Mesothelial cell of epicardium (in vitro differentiated cells): Measurements from ENCODE around the gene FNDC3B. TPM values are rescaled to one million over a fixed set of nuclear protein-coding genes. Genes with fewer than 3 reads are reported as not detected.

ENCODE experiments used
- DNase-seq, 2 experiments: peaks; one replicate each; pipeline ENCODE4 v3.0.0; 2021; ENCODE audit warnings: low spot score in 2 of 2; ENCODE audit not compliant: unreplicated experiment in 2 of 2
- H3K27ac Mint-ChIP-seq: 2 replicates; pipeline ENCODE4 v1.8.0; 2021; ENCODE audit warnings: mixed read lengths
- H3K27me3 Mint-ChIP-seq: 2 replicates; pipeline ENCODE4 v1.8.0; 2021; ENCODE audit warnings: low read depth, mixed read lengths
- H3K36me3 Mint-ChIP-seq: 2 replicates; pipeline ENCODE4 v1.8.0; 2021; ENCODE audit warnings: mixed read lengths
- H3K4me1 Mint-ChIP-seq: 2 replicates; pipeline ENCODE4 v1.8.0; 2021; ENCODE audit warnings: mixed read lengths
- H3K4me3 Mint-ChIP-seq: 2 replicates; pipeline ENCODE4 v1.8.0; 2021; ENCODE audit warnings: mild to moderate bottlenecking, moderate library complexity, mixed read lengths
- H3K9me3 Mint-ChIP-seq: 2 replicates; pipeline ENCODE4 v1.8.0; 2021; ENCODE audit warnings: mixed read lengths
- total RNA-seq: library from RNA; stranded (reverse); gene quantifications from 3 replicates; pipeline ENCODE4 v1.2.1, GENCODE V29; 2021
- TF ChIP-seq, protein P1 (sequence below): fragments of 200-600 bp; sonication (generic); IDR thresholded peaks from one replicate; pipeline ENCODE4 v1.5.0; 2021; ENCODE audit warnings: antibody characterized with exemption; ENCODE audit not compliant: unreplicated experiment

The FNDC3B gene
- total RNA-seq, 1 donor from 2014 or later = 131 TPM

DNA sequence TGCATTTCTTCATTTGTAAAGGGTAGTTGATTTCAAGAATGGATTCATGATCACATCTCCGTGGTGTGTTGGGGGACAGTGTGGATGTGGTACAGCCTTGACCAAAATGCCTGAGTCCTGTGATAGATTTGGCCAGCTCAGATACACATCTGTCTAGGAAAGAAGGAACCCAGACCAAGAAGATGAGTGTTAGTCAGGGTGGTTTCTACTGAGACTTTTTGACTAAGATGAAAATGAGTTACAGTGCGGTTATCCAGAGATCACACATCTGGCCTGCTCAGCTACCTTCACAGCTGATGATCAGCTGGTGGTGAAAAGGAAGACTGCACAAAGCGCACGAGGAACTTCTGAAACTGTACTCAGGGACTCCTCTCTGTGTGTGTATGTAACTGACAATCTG is 68.0 kb downstream of the FNDC3B start:
- Mint-ChIP-seq H3K9me3 (no peaks in the 10 kb centered on the region), H3K27me3 (no peaks in the 10 kb centered on the region), H3K36me3 (no peaks in the 10 kb centered on the region), H3K4me1 (peaks cover 31% of the 10 kb centered on the region), H3K4me3 (no peak overlapping the region), H3K27ac (peak overlapping the region; percentile 52)
- DNase-seq = no peak
- TF ChIP-seq, protein P1, sequence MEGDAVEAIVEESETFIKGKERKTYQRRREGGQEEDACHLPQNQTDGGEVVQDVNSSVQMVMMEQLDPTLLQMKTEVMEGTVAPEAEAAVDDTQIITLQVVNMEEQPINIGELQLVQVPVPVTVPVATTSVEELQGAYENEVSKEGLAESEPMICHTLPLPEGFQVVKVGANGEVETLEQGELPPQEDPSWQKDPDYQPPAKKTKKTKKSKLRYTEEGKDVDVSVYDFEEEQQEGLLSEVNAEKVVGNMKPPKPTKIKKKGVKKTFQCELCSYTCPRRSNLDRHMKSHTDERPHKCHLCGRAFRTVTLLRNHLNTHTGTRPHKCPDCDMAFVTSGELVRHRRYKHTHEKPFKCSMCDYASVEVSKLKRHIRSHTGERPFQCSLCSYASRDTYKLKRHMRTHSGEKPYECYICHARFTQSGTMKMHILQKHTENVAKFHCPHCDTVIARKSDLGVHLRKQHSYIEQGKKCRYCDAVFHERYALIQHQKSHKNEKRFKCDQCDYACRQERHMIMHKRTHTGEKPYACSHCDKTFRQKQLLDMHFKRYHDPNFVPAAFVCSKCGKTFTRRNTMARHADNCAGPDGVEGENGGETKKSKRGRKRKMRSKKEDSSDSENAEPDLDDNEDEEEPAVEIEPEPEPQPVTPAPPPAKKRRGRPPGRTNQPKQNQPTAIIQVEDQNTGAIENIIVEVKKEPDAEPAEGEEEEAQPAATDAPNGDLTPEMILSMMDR = no peak

DNA sequence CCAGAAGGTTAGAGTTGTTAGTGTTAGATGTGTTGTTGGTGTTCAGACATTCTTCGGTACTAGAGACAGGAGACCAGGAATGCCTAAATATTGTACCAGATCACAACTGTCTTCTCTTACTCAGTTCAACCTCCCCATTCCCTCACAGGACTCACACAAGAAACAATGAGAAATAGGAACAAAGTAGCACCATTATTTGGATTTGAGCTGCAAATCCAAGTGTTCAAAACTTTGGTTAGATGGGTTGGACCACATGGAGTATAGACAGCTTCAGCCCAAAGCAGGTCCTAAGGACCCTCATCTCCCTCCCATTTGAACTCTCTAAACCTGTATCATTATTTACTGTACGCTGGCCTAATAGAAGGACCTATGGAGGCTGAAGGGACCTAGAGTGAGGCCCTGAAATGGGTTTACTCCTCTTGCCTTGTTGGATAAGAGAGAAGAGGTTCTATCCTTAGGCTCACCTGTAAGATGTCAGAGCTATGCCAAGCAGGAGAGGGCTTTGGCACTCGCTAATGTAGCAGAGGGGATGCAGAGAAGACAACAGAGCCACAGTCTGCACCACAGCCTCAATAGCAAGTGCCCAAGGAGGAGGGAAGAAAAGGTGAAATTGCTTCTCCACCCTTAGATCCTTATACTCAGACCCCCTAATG is 70.9 kb downstream of the FNDC3B start:
- Mint-ChIP-seq H3K27ac (no peak overlapping the region), H3K27me3 (no peaks in the 10 kb centered on the region), H3K9me3 (no peaks in the 10 kb centered on the region), H3K4me1 (peaks cover 9% of the 10 kb centered on the region), H3K4me3 (no peak overlapping the region), H3K36me3 (peaks cover 9% of the 10 kb centered on the region)
- TF ChIP-seq, protein P1 = no peak
- no peak for DNase-seq

DNA sequence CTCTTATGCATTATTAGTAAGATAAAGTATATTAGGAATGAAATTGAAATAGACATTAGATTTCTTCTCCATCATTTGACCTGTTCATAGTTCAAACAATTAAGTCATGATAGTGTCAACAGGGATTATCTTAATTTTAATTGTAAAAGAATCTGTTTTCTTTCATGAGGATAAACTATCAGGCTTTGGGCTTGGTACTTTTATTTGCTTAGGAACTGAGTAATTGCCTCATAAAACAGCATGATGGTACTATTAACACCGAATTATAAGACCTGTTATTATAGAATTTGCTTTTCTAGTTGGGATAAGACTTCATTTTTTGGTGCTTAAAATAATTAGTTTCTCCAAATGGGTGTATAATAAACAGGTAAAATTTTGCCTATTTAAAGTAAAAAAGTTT is 71.8 kb downstream of the FNDC3B start:
- Mint-ChIP-seq H3K4me1 (peaks cover 9% of the 10 kb centered on the region), H3K9me3 (no peaks in the 10 kb centered on the region), H3K4me3 (no peak overlapping the region), H3K27ac (no peak overlapping the region), H3K36me3 (peaks cover 9% of the 10 kb centered on the region), H3K27me3 (no peaks in the 10 kb centered on the region)
- DNase-seq = no peak
- TF ChIP-seq, protein P1 = no peak

DNA sequence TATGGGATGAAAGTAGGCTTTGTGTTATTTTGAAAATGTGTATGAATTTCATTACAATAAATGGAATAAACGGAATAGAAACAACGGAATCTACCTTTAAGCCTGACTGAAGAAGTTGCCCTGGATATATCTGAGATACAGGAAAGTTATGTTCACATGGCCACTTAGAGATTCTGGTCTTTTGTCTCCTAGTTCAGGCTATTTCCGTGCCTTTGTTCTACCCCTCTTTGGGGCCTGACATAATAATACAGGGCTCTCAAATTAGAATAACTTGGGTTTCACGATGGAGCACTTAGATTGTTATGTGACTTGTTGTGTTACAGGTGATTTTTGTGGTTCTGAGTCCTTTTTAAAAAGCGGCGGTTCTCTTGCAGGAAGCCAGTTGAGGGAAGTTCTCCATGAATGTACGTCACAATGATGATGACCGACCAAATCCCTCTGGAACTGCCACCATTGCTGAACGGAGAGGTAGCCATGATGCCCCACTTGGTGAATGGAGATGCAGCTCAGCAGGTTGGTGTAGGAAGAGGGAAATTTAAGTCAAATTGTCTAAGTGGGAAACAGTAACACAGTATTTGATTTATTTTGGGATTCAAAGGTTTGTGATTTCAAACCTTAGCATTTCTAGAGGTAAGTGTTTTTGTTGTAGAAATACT is 72.8 kb downstream of the FNDC3B start:
- no peak overlapping the region for H3K27ac Mint-ChIP-seq
- TF ChIP-seq, protein P1 = no peak
- no peak for DNase-seq
- H3K9me3 Mint-ChIP-seq = no peaks in the 10 kb centered on the region
- peaks cover 7% of the 10 kb centered on the region for H3K4me1 Mint-ChIP-seq
- no peak overlapping the region for H3K4me3 Mint-ChIP-seq
- peaks cover 12% of the 10 kb centered on the region for H3K36me3 Mint-ChIP-seq
- no peaks in the 10 kb centered on the region for H3K27me3 Mint-ChIP-seq

DNA sequence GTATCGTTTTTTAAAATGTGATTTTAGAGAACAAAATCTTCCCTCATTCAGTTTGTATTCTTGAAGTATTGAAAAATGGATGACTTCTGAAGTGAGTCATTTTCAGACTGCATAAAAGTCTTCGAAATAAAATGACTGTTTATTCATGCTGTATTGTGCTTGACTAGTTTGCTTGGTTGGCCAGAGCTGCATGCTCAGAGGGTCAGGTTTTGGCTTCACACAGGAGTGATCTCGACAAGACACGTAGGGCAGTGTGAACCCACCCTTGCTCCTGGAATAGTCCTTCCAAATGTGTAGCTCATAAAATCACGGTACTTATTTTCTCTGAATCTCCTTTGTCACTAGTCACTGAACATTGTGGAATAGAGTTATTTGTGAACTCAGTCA is 73.3 kb downstream of the FNDC3B start:
- Mint-ChIP-seq H3K27ac (no peak overlapping the region), H3K9me3 (no peaks in the 10 kb centered on the region), H3K4me3 (no peak overlapping the region), H3K4me1 (peaks cover 5% of the 10 kb centered on the region), H3K36me3 (peaks cover 13% of the 10 kb centered on the region), H3K27me3 (no peaks in the 10 kb centered on the region)
- no peak for DNase-seq
- TF ChIP-seq, protein P1 = no peak
